CD14-positive monocyte (primary cell): ENCODE results near the gene HDAC8. TPM values are rescaled to one million over a fixed set of nuclear protein-coding genes. Genes with fewer than 3 reads are reported as not detected.
A peak's percentile ranks its signal among the peaks of the same experiment; 100 is the strongest.

Source experiments
- DNase-seq, 3 donors: peaks; one replicate each; pipeline ENCODE4 v3.0.0-alpha.2; 2011 to 2022
- H2AFZ ChIP-seq: 2 replicates; pipeline ENCODE4 v1.6.0; 2012; ENCODE audit warnings: mild to moderate bottlenecking, low read depth, low read length, inconsistent platforms; ENCODE audit not compliant: insufficient read depth, poor library complexity, severe bottlenecking
- H3K27ac ChIP-seq, 2 donors: 1 replicate in 1 of 2; 2 replicates in 1 of 2; pipeline ENCODE4 v1.5.1; 2012 to 2013; ENCODE audit warnings: low read length in 2 of 2, control low read depth in 1 of 2, inconsistent platforms in 1 of 2, low read depth in 1 of 2, mild to moderate bottlenecking in 1 of 2
- H3K27me3 ChIP-seq, 2 donors: one replicate each; pipeline versions ENCODE4 v1.6.0 to v1.6.1; 2011 to 2013; ENCODE audit warnings: low read length in 2 of 2; ENCODE audit not compliant: control insufficient read depth in 2 of 2, insufficient read depth in 2 of 2
- H3K36me3 ChIP-seq, 2 donors: replicated peaks in 1 of 2; 1 replicate in 1 of 2; 2 replicates in 1 of 2; pipeline versions ENCODE4 v1.5.1 to v1.6.1; 2012 to 2013; ENCODE audit warnings: low read length in 2 of 2, control low read depth in 1 of 2, inconsistent platforms in 1 of 2, mild to moderate bottlenecking in 1 of 2; ENCODE audit not compliant: insufficient read depth in 2 of 2, control insufficient read depth in 1 of 2
- H3K4me1 ChIP-seq, 2 donors: 1 replicate in 1 of 2; 2 replicates in 1 of 2; pipeline versions ENCODE4 v1.5.1 to v1.6.1; 2012 to 2013; ENCODE audit warnings: low read length in 2 of 2, control low read depth in 1 of 2, inconsistent platforms in 1 of 2, mild to moderate bottlenecking in 1 of 2, moderate library complexity in 1 of 2; ENCODE audit not compliant: insufficient read depth in 2 of 2, control insufficient read depth in 1 of 2
- H3K4me2 ChIP-seq: replicated peaks from 2 replicates; pipeline ENCODE3; 2012; ENCODE audit warnings: low read length, moderate library complexity, mild to moderate bottlenecking; ENCODE audit not compliant: poor library complexity, severe bottlenecking; ENCODE audit errors: extremely low read depth
- H3K4me3 ChIP-seq, 3 experiments: fragments of 200-600 bp in 1 of 3; sonication (generic) in 1 of 3; replicated peaks in 1 of 3; 1 replicate in 2 of 3; 2 replicates in 1 of 3; pipeline ENCODE4 v1.5.1; 2011 to 2013; ENCODE audit warnings: low read length in 3 of 3, mild to moderate bottlenecking in 3 of 3, control low read depth in 2 of 3, low read depth in 2 of 3, inconsistent platforms in 1 of 3, moderate library complexity in 1 of 3
- H3K79me2 ChIP-seq: 2 replicates; pipeline ENCODE4 v1.6.0; 2012; ENCODE audit warnings: mild to moderate bottlenecking, control low read depth, inconsistent platforms, low read length, moderate library complexity; ENCODE audit not compliant: insufficient read depth
- H3K9ac ChIP-seq: 2 replicates; pipeline ENCODE4 v1.6.0; 2017; ENCODE audit warnings: low read length, mild to moderate bottlenecking; ENCODE audit not compliant: insufficient read depth, poor library complexity, severe bottlenecking
- H3K9me3 ChIP-seq, 2 donors: replicated peaks in 1 of 2; 1 replicate in 1 of 2; 2 replicates in 1 of 2; pipeline versions ENCODE4 v1.5.1 to v1.6.1; 2012 to 2013; ENCODE audit warnings: low read length in 2 of 2, control low read depth in 1 of 2; ENCODE audit not compliant: control insufficient read depth in 1 of 2, insufficient read depth in 1 of 2
- H4K20me1 ChIP-seq: 2 replicates; pipeline ENCODE4 v1.6.0; 2012; ENCODE audit warnings: mild to moderate bottlenecking, low read length, control low read depth, moderate library complexity; ENCODE audit not compliant: insufficient read depth
- H3K27ac Mint-ChIP-seq, 7 donors: one replicate each; pipeline ENCODE4 v1.8.0; 2020; ENCODE audit warnings: mild to moderate bottlenecking in 7 of 7, mixed read lengths in 7 of 7, moderate library complexity in 6 of 7, inconsistent platforms in 2 of 7
- H3K27me3 Mint-ChIP-seq, 3 donors: one replicate each; pipeline ENCODE4 v1.8.0; 2021 to 2022; ENCODE audit warnings: low read depth in 3 of 3, mild to moderate bottlenecking in 3 of 3, mixed read lengths in 3 of 3, moderate library complexity in 3 of 3, inconsistent platforms in 1 of 3
- H3K36me3 Mint-ChIP-seq, 2 donors: one replicate each; pipeline ENCODE4 v1.8.0; 2020; ENCODE audit warnings: mixed read lengths in 2 of 2, inconsistent platforms in 1 of 2, mild to moderate bottlenecking in 1 of 2
- H3K4me1 Mint-ChIP-seq: one replicate; pipeline ENCODE4 v1.8.0; 2020; ENCODE audit warnings: mild to moderate bottlenecking, mixed read lengths
- H3K4me3 Mint-ChIP-seq, 2 donors: one replicate each; pipeline ENCODE4 v1.8.0; 2020; ENCODE audit warnings: mild to moderate bottlenecking in 2 of 2, mixed read lengths in 2 of 2, moderate library complexity in 1 of 2
- H3K9me3 Mint-ChIP-seq, 7 donors: one replicate each; pipeline ENCODE4 v1.8.0; 2020 to 2022; ENCODE audit warnings: mixed read lengths in 7 of 7, mild to moderate bottlenecking in 6 of 7, moderate library complexity in 6 of 7, inconsistent platforms in 2 of 7
- WGBS: methylation state at CpG from one replicate; pipeline ENCODE4 v1.1.5; 2013; ENCODE audit warnings: missing lambda C conversion rate; ENCODE audit not compliant: insufficient coverage; 5-methylcytosine and 5-hydroxymethylcytosine counted together
- intact Hi-C, 2 donors: fragments of 100-400 bp; cut with micrococcal nuclease; formaldehyde crosslinking; loops; one replicate each; pipeline versions ENCODE4 v1.15.0 to v1.15.1; 2023
- polyA plus RNA-seq, 3 donors: library from polyadenylated mRNA; depleted of rRNA in 1 of 3; unstranded in 2 of 3; stranded (reverse) in 1 of 3; fragments of 300-500 nt in 2 of 3; fragments of >200 nt in 1 of 3; fragmentation: Illumina TruSeq in 2 of 3; gene quantifications; 1 replicate in 2 of 3; 2 replicates in 1 of 3; pipeline ENCODE4 v1.2.3, GENCODE V29; 2012 to 2021
- TF ChIP-seq, protein P1 (sequence below): fragments of 200-600 bp; IDR thresholded peaks from one replicate; pipeline ENCODE4 v1.8.0; 2022; ENCODE audit warnings: antibody characterized with exemption, mild to moderate bottlenecking

Gene HDAC8
- polyA plus RNA-seq, 3 donors = 14.3 to 22.9 (median 20.5) TPM

DNA sequence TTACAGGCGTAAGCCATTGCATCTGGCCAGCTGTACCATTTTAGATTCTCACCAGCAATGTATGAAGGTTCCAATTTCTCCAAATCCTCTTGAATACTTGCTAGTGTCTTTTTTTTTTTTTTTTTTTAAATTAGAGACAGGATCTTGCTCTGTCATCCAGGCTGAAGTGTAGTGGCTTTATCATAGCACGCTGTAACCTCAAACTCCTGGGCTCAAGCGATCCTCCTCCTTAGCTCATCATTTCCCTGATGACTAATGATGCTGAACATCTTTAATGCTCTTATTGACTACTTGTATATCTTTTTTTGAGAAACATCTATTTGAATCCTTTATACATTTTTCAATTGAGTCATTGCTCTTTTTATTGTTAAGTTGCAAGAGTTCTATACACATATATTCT, 40.3 kb downstream of the HDAC8 start:
- Histone ChIP-seq H4K20me1 (no peaks in the 10 kb centered on the region), H3K4me2 (no peak overlapping the region), H3K9me3 (no peaks in the 10 kb centered on the region), H3K36me3 (no peaks in the 10 kb centered on the region), H2AFZ (no peak overlapping the region), H3K27ac (no peak overlapping the region), H3K9ac (no peak overlapping the region), H3K4me1 (no peaks in the 10 kb centered on the region), H3K27me3 (no peaks in the 10 kb centered on the region), H3K79me2 (no peaks in the 10 kb centered on the region), H3K4me3 (no peak overlapping the region)
- Mint-ChIP-seq H3K27me3 (peaks cover 0 to 2% (median 0%) of the 10 kb centered on the region in 3 donors), H3K4me3 (no peak overlapping the region), H3K4me1 (peaks cover 8% of the 10 kb centered on the region), H3K9me3 (peaks cover 0 to 3% (median 0%) of the 10 kb centered on the region in 7 donors), H3K36me3 (peaks cover 9% of the 10 kb centered on the region in 2 donors), H3K27ac (no peak overlapping the region)
- no CpG with 5 or more reads among the region's 3 CpGs for WGBS
- intact Hi-C loops = no loop called here
- TF ChIP-seq, protein P1, sequence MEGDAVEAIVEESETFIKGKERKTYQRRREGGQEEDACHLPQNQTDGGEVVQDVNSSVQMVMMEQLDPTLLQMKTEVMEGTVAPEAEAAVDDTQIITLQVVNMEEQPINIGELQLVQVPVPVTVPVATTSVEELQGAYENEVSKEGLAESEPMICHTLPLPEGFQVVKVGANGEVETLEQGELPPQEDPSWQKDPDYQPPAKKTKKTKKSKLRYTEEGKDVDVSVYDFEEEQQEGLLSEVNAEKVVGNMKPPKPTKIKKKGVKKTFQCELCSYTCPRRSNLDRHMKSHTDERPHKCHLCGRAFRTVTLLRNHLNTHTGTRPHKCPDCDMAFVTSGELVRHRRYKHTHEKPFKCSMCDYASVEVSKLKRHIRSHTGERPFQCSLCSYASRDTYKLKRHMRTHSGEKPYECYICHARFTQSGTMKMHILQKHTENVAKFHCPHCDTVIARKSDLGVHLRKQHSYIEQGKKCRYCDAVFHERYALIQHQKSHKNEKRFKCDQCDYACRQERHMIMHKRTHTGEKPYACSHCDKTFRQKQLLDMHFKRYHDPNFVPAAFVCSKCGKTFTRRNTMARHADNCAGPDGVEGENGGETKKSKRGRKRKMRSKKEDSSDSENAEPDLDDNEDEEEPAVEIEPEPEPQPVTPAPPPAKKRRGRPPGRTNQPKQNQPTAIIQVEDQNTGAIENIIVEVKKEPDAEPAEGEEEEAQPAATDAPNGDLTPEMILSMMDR = no peak
- DNase-seq = no peak

DNA sequence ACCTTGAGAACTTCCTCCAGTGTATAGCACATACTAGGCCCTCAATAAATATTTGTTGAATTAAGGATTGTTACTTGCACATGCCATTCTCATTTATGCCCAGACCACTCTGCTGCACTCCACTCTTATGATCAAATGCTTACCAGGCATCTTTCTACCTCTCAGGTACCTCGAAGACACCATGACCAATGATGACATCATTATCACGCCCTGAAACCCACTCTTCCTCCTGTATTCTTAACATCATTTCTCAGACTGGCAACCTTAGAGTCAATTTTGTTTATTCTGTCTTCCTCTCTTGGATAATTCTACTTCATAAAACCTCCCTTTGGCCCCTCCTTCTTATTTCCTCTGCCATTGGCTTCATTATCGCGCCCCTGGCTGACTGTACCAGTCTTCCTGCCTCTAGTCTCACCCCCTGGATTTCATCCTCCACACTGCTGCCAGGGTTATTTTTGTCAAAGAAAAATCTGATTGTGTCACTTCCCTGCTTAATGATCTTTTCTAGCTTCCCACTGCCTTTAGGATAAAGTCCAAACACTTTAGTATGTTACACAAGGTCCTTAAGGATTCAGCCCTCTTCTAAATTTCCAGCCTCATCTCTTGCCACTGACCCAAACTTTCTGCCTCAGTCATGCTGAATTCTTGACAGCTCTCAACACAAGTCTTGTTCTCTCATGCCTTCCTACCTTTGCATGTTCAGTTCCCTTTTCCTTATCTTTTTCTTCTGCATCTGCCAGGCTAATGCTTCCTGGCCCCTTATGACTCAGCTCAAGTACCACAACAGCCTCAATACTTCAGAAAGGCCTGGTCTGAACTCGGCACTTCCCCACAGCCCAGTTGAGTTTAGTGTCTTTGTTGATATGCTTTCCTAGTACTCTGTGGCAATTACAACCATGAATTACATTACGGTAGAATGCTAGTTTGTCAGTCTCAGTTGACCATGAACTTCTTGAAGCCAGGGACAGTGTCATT, 45.8 kb downstream of the HDAC8 start:
- peak in 2 of 3 donors; percentile 0 to 5 for DNase-seq
- Mint-ChIP-seq H3K9me3 (peaks cover 0 to 3% (median 0%) of the 10 kb centered on the region in 7 donors), H3K4me1 (peaks cover 17% of the 10 kb centered on the region), H3K36me3 (peaks cover 8 to 9% of the 10 kb centered on the region in 2 donors), H3K27me3 (peaks cover 0 to 3% (median 2%) of the 10 kb centered on the region in 3 donors), H3K4me3 (no peak overlapping the region), H3K27ac (peak overlapping the region in 3 of 7 donors; percentile 22 to 62 (median 28))
- H3K79me2 ChIP-seq = no peaks in the 10 kb centered on the region
- no peaks in the 10 kb centered on the region for H3K27me3 ChIP-seq
- H3K9ac ChIP-seq = no peak overlapping the region
- no peak overlapping the region for H3K4me3 ChIP-seq
- H3K36me3 ChIP-seq = no peaks in the 10 kb centered on the region
- H2AFZ ChIP-seq = no peak overlapping the region
- H4K20me1 ChIP-seq = no peaks in the 10 kb centered on the region
- TF ChIP-seq, protein P1 = no peak
- peaks cover 0 to 2% of the 10 kb centered on the region in 2 donors for H3K4me1 ChIP-seq
- 19% methylated on average over 2 of the region's 6 CpGs for WGBS
- H3K27ac ChIP-seq = no peak overlapping the region
- intact Hi-C loops = no loop called here
- H3K9me3 ChIP-seq = no peaks in the 10 kb centered on the region
- no peak overlapping the region for H3K4me2 ChIP-seq
